HCT116 (cell line): ENCODE results near the gene DPP10. TPM values are rescaled to one million over a fixed set of nuclear protein-coding genes. Genes with fewer than 3 reads are reported as not detected.

Source experiments
- ATAC-seq: fragments of 200-7000 bp; cut with Tn5 transposase; 2 replicates; pipeline ENCODE4 v1.9.1; 2020; ENCODE audit warnings: mild to moderate bottlenecking, moderate library complexity
- BruUV-seq: library from RNA; stranded (reverse); fragments of 400-500 nt; replicated peaks from 2 replicates; lab custom pipeline; 2021; lab: Mats Ljungman, UMichigan
- CTCF ChIA-PET: fragments of 300-600 bp; sonication (Branson Sonifier 250); formaldehyde crosslinking; loops from one replicate; lab custom pipeline; 2021; ENCODE audit warnings: antibody characterized with exemption; lab: Charles Lee
- POLR2A ChIA-PET: fragments of 300-600, 350-600 bp; sonication (Branson Sonifier 250); formaldehyde crosslinking; loops from one replicate; lab custom pipeline; 2021; ENCODE audit warnings: antibody characterized with exemption; lab: Charles Lee
- RAD21 ChIA-PET, 2 experiments: fragments of 300-600 bp; sonication (Branson Sonifier 250); formaldehyde crosslinking; loops; one replicate each; lab custom pipeline; 2023; ENCODE audit warnings: low total read pairs in 2 of 2; ENCODE audit not compliant: uncharacterized antibody in 2 of 2, unreplicated experiment in 2 of 2, low non-redundant PET in 1 of 2; lab: Charles Lee
- DNase-seq: peaks from one replicate; pipeline ENCODE4 v3.0.0-alpha.2; 2010; ENCODE audit warnings: low read depth, low spot score
- H2AFZ ChIP-seq: fragments of 200-600 bp; shearing (Covaris generic), sonication (generic); 2 replicates; pipeline ENCODE4 v1.6.1; 2017; ENCODE audit warnings: low read depth, mixed run types, mixed read lengths, antibody characterized with exemption, low read length; ENCODE audit not compliant: poor library complexity, severe bottlenecking
- H3K27ac ChIP-seq: 2 replicates; pipeline ENCODE4 v1.5.1; 2012; ENCODE audit warnings: low read depth, low read length
- H3K27me3 ChIP-seq: fragments of 200-600 bp; sonication (generic); 2 replicates; pipeline ENCODE4 v1.6.1; 2016; ENCODE audit warnings: mixed run types, low read length, mixed read lengths; ENCODE audit not compliant: insufficient read depth
- H3K36me3 ChIP-seq, 2 experiments: fragments of 200-500 bp in 1 of 2; fragments of 200-600 bp in 1 of 2; sonication (Bioruptor generic) in 1 of 2; sonication (generic) in 1 of 2; 2 replicates each; pipeline versions ENCODE4 v1.5.1 to v1.6.1; 2014 to 2016; ENCODE audit warnings: low read length in 2 of 2, inconsistent platforms in 1 of 2, mixed read lengths in 1 of 2, mixed run types in 1 of 2; ENCODE audit not compliant: insufficient read depth in 2 of 2, control insufficient read depth in 1 of 2
- H3K4me1 ChIP-seq, 2 experiments: fragments of 200-600 bp in 1 of 2; sonication (generic) in 1 of 2; 2 replicates each; pipeline versions ENCODE4 v1.5.1 to v1.6.1; 2012 to 2017; ENCODE audit warnings: low read length in 2 of 2, inconsistent platforms in 1 of 2, mild to moderate bottlenecking in 1 of 2, mixed read lengths in 1 of 2, mixed run types in 1 of 2, moderate library complexity in 1 of 2; ENCODE audit not compliant: insufficient read depth in 2 of 2, control insufficient read depth in 1 of 2
- H3K4me2 ChIP-seq: fragments of 200-600 bp; sonication (generic); 2 replicates; pipeline ENCODE4 v1.6.1; 2017; ENCODE audit warnings: mixed run types, low read length, mixed read lengths
- H3K4me3 ChIP-seq, 2 experiments: fragments of 200-600 bp in 1 of 2; sonication (generic) in 1 of 2; replicated peaks in 1 of 2; 2 replicates each; pipeline ENCODE4 v1.5.1; 2011 to 2016; ENCODE audit warnings: low read length in 2 of 2, control low read depth in 1 of 2, low read depth in 1 of 2, mild to moderate bottlenecking in 1 of 2, mixed read lengths in 1 of 2, mixed run types in 1 of 2
- H3K79me2 ChIP-seq: fragments of 200-600 bp; sonication (generic); 2 replicates; pipeline ENCODE4 v1.6.1; 2017; ENCODE audit warnings: mild to moderate bottlenecking, mixed run types, low read length, moderate library complexity, mixed read lengths; ENCODE audit not compliant: insufficient read depth
- H3K9ac ChIP-seq: fragments of 200-600 bp; sonication (generic); 2 replicates; pipeline ENCODE4 v1.6.1; 2016; ENCODE audit warnings: low read length, mixed read lengths
- H3K9me2 ChIP-seq: fragments of 200-600 bp; sonication (generic), shearing (Covaris generic); 2 replicates; pipeline ENCODE4 v1.6.1; 2017; ENCODE audit warnings: mixed run types, mild to moderate bottlenecking, moderate library complexity; ENCODE audit not compliant: insufficient read depth
- H3K9me3 ChIP-seq, 2 experiments: fragments of 200-500 bp in 1 of 2; fragments of 200-600 bp in 1 of 2; sonication (Bioruptor generic) in 1 of 2; sonication (generic) in 1 of 2; 2 replicates each; pipeline ENCODE4 v1.6.1; 2014 to 2017; ENCODE audit warnings: low read length in 2 of 2, mixed read lengths in 2 of 2, inconsistent platforms in 1 of 2, low read depth in 1 of 2, mild to moderate bottlenecking in 1 of 2, mixed run types in 1 of 2, moderate library complexity in 1 of 2; ENCODE audit not compliant: control insufficient read depth in 1 of 2, insufficient read depth in 1 of 2
- H4K20me1 ChIP-seq: fragments of 200-600 bp; sonication (generic), shearing (Covaris generic); 2 replicates; pipeline ENCODE4 v1.6.1; 2017; ENCODE audit warnings: mixed run types, mild to moderate bottlenecking, moderate library complexity; ENCODE audit not compliant: insufficient read depth
- ATF3 ChIP-seq: IDR thresholded peaks from 2 replicates; pipeline ENCODE4 v1.6.1; 2012
- CBX3 ChIP-seq: IDR thresholded peaks from 2 replicates; pipeline ENCODE4 v1.6.1; 2012; ENCODE audit warnings: low read depth
- EGR1 ChIP-seq: IDR thresholded peaks from 2 replicates; pipeline ENCODE4 v1.6.1; 2012; ENCODE audit warnings: low read depth
- ELF1 ChIP-seq: IDR thresholded peaks from 2 replicates; pipeline ENCODE4 v1.6.1; 2012; ENCODE audit warnings: low read depth, borderline replicate concordance
- EZH2phosphoT487 ChIP-seq: fragments of 200-600 bp; IDR thresholded peaks from 2 replicates; pipeline ENCODE4 v1.6.1; 2018; ENCODE audit warnings: antibody characterized with exemption, borderline replicate concordance
- FOSL1 ChIP-seq: IDR thresholded peaks from 2 replicates; pipeline ENCODE4 v1.6.1; 2012; ENCODE audit warnings: low read depth
- JUND ChIP-seq: IDR thresholded peaks from 2 replicates; pipeline ENCODE4 v1.6.1; 2012
- MAX ChIP-seq: IDR thresholded peaks from 2 replicates; pipeline ENCODE4 v1.6.1; 2012
- POLR2A ChIP-seq: IDR thresholded peaks from 2 replicates; pipeline ENCODE4 v1.7.0; 2011; ENCODE audit warnings: borderline replicate concordance; ENCODE audit not compliant: insufficient read depth, insufficient read length; ENCODE audit errors: extremely low read depth
- RAD21 ChIP-seq: IDR thresholded peaks from 2 replicates; pipeline ENCODE4 v1.6.1; 2012; ENCODE audit warnings: low read depth, mild to moderate bottlenecking
- SIN3A ChIP-seq: IDR thresholded peaks from 2 replicates; pipeline ENCODE4 v1.6.1; 2012; ENCODE audit warnings: low read depth
- SP1 ChIP-seq: IDR thresholded peaks from 2 replicates; pipeline ENCODE4 v1.6.1; 2012; ENCODE audit warnings: low read depth
- YY1 ChIP-seq: IDR thresholded peaks from 2 replicates; pipeline ENCODE4 v1.6.1; 2011; ENCODE audit warnings: low read length, low read depth, moderate library complexity, mild to moderate bottlenecking; ENCODE audit not compliant: insufficient replicate concordance; ENCODE audit errors: extremely low read depth
- ZBTB33 ChIP-seq: IDR thresholded peaks from 2 replicates; pipeline ENCODE4 v1.6.1; 2011; ENCODE audit warnings: mild to moderate bottlenecking, low read length, moderate library complexity; ENCODE audit not compliant: insufficient replicate concordance; ENCODE audit errors: extremely low read depth
- ZFX ChIP-seq: fragments of 450-650 bp; IDR thresholded peaks from 2 replicates; pipeline ENCODE4 v1.6.1; 2017
- intact Hi-C: fragments of 100-400 bp; cut with micrococcal nuclease; formaldehyde crosslinking; loops from 2 replicates; pipeline ENCODE4 v1.10.0; 2022
- total RNA-seq: library from RNA; stranded (reverse); gene quantifications from one replicate; pipeline ENCODE4 v1.2.1, GENCODE V29; 2021; ENCODE audit not compliant: unreplicated experiment

Gene DPP10
- total RNA-seq, 1 experiment from 2014 or later = not detected

- TF ChIP-seq RAD21 (no peak), EGR1 (no peak), FOSL1 (no peak), ZFX (no peak), YY1 (no peak), SP1 (no peak), JUND (no peak), POLR2A (no peak), CBX3 (no peak), ELF1 (no peak), MAX (no peak), ZBTB33 (no peak), ATF3 (no peak)
These were observed 506.9 kb downstream of the DPP10 start (continued) for GRCh38 chr2:114949228-114949804.

- no peak for ATAC-seq
- CTCF ChIA-PET = no interaction called here
These were observed 517.9 kb downstream of the DPP10 start for GRCh38 chr2:114960389-114960788.

More at GRCh38 chr2:114960389-114960788, 517.9 kb downstream of the DPP10 start:
- intact Hi-C loops = no loop called here
- ChIA-PET POLR2A (no interaction called here), RAD21 (no interaction called here)
- no peaks in the 10 kb centered on the region for H3K27me3 ChIP-seq
- no TSS peak for BruUV-seq
- DNase-seq = no peak
- H3K27ac ChIP-seq = no peak overlapping the region
- H2AFZ ChIP-seq = no peak overlapping the region
- H3K4me3 ChIP-seq = no peak overlapping the region
- H3K9me3 ChIP-seq = peaks cover 6 to 13% of the 10 kb centered on the region in 2 experiments; a peak in 2 of 4 replicates
- H3K9ac ChIP-seq = no peak overlapping the region
- no peaks in the 10 kb centered on the region for H3K79me2 ChIP-seq
- H4K20me1 ChIP-seq = no peaks in the 10 kb centered on the region
- H3K4me1 ChIP-seq = no peaks in the 10 kb centered on the region
- H3K9me2 ChIP-seq = no peaks in the 10 kb centered on the region
- H3K36me3 ChIP-seq = no peaks in the 10 kb centered on the region
- H3K4me2 ChIP-seq = no peak overlapping the region
- TF ChIP-seq EZH2phosphoT487 (no peak), ZFX (no peak), SIN3A (no peak), SP1 (no peak), EGR1 (no peak), YY1 (no peak), POLR2A (no peak)
